Lower lobe of right lung (tissue), 2 donors: ENCODE results near the gene CUX1. TPM values are rescaled to one million over a fixed set of nuclear protein-coding genes. Genes with fewer than 3 reads are reported as not detected.

Experiments
- ATAC-seq, 2 donors: fragments of 200-7000 bp; cut with Tn5 transposase; one replicate each; pipeline ENCODE4 v1.9.1; 2020 to 2022; ENCODE audit warnings: mild to moderate bottlenecking in 2 of 2, moderate library complexity in 2 of 2
- DNase-seq: peaks from one replicate; pipeline ENCODE4 v3.0.0-alpha.2; 2020
- H3K27ac ChIP-seq: fragments of 200-600 bp; one replicate; pipeline ENCODE4 v1.8.0; 2022
- H3K27me3 ChIP-seq: fragments of 200-600 bp; one replicate; pipeline ENCODE4 v1.8.0; 2022; ENCODE audit warnings: low read depth
- H3K36me3 ChIP-seq: fragments of 200-600 bp; one replicate; pipeline ENCODE4 v1.8.0; 2022; ENCODE audit warnings: mild to moderate bottlenecking
- H3K4me1 ChIP-seq: fragments of 200-600 bp; one replicate; pipeline ENCODE4 v1.8.0; 2022
- H3K4me3 ChIP-seq: fragments of 200-600 bp; one replicate; pipeline ENCODE4 v1.8.0; 2022; ENCODE audit warnings: mild to moderate bottlenecking
- H3K9me3 ChIP-seq: fragments of 200-600 bp; one replicate; pipeline ENCODE4 v1.8.0; 2022
- CTCF ChIP-seq: fragments of 200-600 bp; IDR thresholded peaks from one replicate; pipeline ENCODE4 v1.8.0; 2022; ENCODE audit warnings: antibody characterized with exemption, mild to moderate bottlenecking
- intact Hi-C: fragments of 100-400 bp; cut with DNase I; formaldehyde crosslinking; loops from one replicate; pipeline ENCODE4 v1.11.0; 2022
- total RNA-seq: library from RNA; stranded (reverse); fragmentation: NEBNext Ultra II Directional; extraction: Animal tissue kit (Norgen Biotek cat#: 25700); gene quantifications from one replicate; pipeline ENCODE4 v1.2.1, GENCODE V29; 2021
- donor health status: DM: no; HTN: yes; CAD: no; lungs with severe emphysema.

CUX1 gene
- total RNA-seq, 1 donor from 2014 or later, result 118 TPM

DNA sequence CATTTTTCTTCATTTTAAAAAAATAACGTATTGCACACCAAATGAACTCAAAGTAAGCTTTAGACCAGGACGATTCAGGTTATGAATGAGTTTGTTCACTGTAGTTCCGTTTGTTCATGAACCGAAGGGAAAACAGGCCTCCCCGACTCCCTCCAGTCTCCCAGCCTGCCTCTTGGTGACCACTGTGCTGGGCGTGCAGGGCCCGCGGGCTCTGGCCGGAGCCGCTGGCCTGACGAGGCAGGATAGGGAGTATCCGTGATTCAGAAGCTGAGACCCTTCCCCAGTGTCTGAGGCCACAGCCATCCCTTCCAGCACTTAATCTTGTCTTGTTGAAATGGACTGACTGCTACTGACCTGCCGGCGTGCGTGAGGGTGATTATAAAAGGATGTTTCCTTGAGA, 438.5 kb downstream of the CUX1 start:
- Histone ChIP-seq H3K27me3 (no peaks in the 10 kb centered on the region), H3K27ac (no peak overlapping the region), H3K36me3 (peaks cover 5% of the 10 kb centered on the region), H3K4me3 (no peak overlapping the region), H3K4me1 (no peaks in the 10 kb centered on the region), H3K9me3 (no peaks in the 10 kb centered on the region)
- intact Hi-C loops, result no loop called here
- no peak for TF ChIP-seq CTCF
- DNase-seq (no peak), ATAC-seq (no peak)

DNA sequence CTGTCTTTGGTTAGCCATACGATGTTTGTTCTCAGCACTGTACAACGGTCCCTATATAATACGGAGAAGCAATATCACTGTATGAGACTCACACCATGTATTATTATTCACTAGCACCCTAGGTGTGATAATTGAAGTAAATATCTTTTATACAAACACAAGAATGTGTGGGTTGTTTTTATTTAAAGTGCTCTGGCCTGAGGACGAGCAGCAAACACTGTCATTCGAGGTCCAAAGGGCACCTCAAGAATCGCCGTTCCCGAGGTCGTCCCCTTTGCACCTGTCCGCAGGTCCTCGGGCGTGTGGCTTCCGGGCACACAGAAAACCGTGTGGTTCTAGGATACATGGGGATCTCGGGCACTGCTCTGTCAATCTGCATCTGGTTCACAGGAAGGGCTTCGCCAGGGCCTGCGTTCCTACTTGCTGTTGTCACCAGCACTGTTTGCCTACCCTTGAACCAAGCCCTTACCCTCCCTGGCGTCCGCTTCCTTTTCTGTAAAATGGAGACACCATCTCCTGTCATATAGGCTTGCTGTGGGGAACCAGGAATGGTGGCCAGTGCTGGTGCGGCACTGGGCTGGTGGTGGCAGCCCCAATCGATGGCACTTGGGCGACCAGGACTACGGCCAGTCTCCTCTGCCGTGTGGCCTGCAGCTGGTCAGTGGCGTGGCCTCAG, 440.8 kb downstream of the CUX1 start:
- no peak for TF ChIP-seq CTCF
- intact Hi-C loops, result no loop called here

DNA sequence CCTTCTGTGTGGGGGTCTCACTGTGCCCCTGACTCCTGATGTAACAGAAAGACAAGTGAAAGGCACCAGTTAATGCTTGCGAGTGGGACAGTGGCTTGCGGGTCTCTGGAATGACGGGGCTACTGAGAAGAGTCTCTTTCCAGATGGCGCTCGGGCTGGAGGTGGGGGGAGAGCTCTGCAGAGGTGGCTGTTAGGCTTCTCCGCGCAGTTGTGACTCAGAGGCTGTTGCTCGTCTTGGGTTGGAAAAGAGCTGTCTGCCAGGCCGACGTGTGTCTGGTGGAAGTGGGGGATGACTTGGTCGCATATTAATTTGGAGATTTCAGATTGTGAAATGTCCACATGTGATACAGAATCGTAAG, 441.3 kb downstream of the CUX1 start:
- no peak for TF ChIP-seq CTCF
- H3K4me1 ChIP-seq, result no peaks in the 10 kb centered on the region
- H3K27me3 ChIP-seq, result no peaks in the 10 kb centered on the region
- H3K36me3 ChIP-seq, result no peaks in the 10 kb centered on the region
- no peak overlapping the region for H3K4me3 ChIP-seq
- no peaks in the 10 kb centered on the region for H3K9me3 ChIP-seq
- ATAC-seq (no peak), DNase-seq (no peak)
- no peak overlapping the region for H3K27ac ChIP-seq
- intact Hi-C loops, result no loop called here

More for the DNA sequence above, 440.8 kb downstream of the CUX1 start:
- Histone ChIP-seq H3K4me1 (no peaks in the 10 kb centered on the region), H3K27me3 (no peaks in the 10 kb centered on the region), H3K27ac (no peak overlapping the region), H3K9me3 (no peaks in the 10 kb centered on the region), H3K36me3 (peaks cover under 1% of the 10 kb centered on the region), H3K4me3 (no peak overlapping the region)
- ATAC-seq, result no peak
- no peak for DNase-seq

DNA sequence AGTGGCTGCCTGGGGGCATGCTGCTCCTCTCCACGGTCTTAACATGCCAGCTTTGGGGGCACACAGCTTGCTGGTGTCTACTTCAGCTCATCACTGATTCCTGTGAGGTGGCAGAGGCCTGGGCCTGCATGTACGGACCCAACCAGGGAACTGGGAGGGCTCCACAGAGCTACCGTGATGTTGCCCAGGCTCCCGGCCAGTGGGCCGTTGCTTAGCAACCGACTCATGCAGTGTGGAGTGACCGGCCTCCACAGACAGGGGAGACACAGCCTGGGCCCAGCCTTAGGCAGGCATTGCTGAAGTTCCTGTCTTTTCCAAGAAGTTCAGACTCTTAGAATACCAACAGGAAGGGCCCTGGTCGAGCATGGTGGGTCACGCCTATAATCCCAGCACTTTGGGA, 443.4 kb downstream of the CUX1 start:
- intact Hi-C loops, result no loop called here
- TF ChIP-seq CTCF, result no peak
- no peak overlapping the region for H3K27ac ChIP-seq
- ATAC-seq (no peak), DNase-seq (no peak)
- no peaks in the 10 kb centered on the region for H3K4me1 ChIP-seq
- no peak overlapping the region for H3K4me3 ChIP-seq
- H3K27me3 ChIP-seq, result no peaks in the 10 kb centered on the region
- H3K36me3 ChIP-seq, result no peaks in the 10 kb centered on the region
- no peaks in the 10 kb centered on the region for H3K9me3 ChIP-seq

GRCh38 chr7:102261451-102261850, 444.0 kb downstream of the CUX1 start:
- intact Hi-C loops, result no loop called here

More at GRCh38 chr7:102261451-102261850, 444.0 kb downstream of the CUX1 start:
- Histone ChIP-seq H3K9me3 (no peaks in the 10 kb centered on the region), H3K27ac (no peak overlapping the region), H3K4me1 (no peaks in the 10 kb centered on the region), H3K36me3 (no peaks in the 10 kb centered on the region), H3K4me3 (no peak overlapping the region), H3K27me3 (no peaks in the 10 kb centered on the region)
- no peak for ATAC-seq
- DNase-seq, result no peak
- no peak for TF ChIP-seq CTCF
